Activated naive CD4-positive, alpha-beta T cell treated with anti-CD3 and anti-CD28 coated beads for 36 hours (primary cell): ENCODE results near the gene SPTBN4. TPM values are rescaled to one million over a fixed set of nuclear protein-coding genes. Genes with fewer than 3 reads are reported as not detected.
"Not testable (repeated sequence)": the region's sequence is repeated elsewhere in the genome, so short reads cannot be mapped to it uniquely, and the experiment has no call there.

Source experiments
- CTCF ChIA-PET: fragments of 350-600 bp; sonication (Branson Sonifier 250); formaldehyde crosslinking; loops from one replicate; lab custom pipeline; 2021; ENCODE audit warnings: antibody characterized with exemption; lab: Charles Lee
- DNase-seq: peaks from one replicate; pipeline ENCODE4 v3.0.0-alpha.2; 2020
- H3K27ac Mint-ChIP-seq: one replicate; pipeline ENCODE4 v1.8.0; 2021; ENCODE audit warnings: mild to moderate bottlenecking, mixed read lengths
- H3K27me3 Mint-ChIP-seq: one replicate; pipeline ENCODE4 v1.8.0; 2021; ENCODE audit warnings: low read depth, mixed read lengths
- H3K36me3 Mint-ChIP-seq: one replicate; pipeline ENCODE4 v1.8.0; 2021; ENCODE audit warnings: low read depth, mixed read lengths
- H3K4me1 Mint-ChIP-seq: one replicate; pipeline ENCODE4 v1.8.0; 2021; ENCODE audit warnings: low read depth, mixed read lengths
- H3K4me3 Mint-ChIP-seq: one replicate; pipeline ENCODE4 v1.8.0; 2021; ENCODE audit warnings: mild to moderate bottlenecking, moderate library complexity, mixed read lengths
- H3K9me3 Mint-ChIP-seq: one replicate; pipeline ENCODE4 v1.8.0; 2021; ENCODE audit warnings: mixed read lengths
- intact Hi-C: fragments of 100-400 bp; cut with micrococcal nuclease; formaldehyde crosslinking; loops from one replicate; pipeline ENCODE4 v1.15.1; 2023
- total RNA-seq, 2 experiments: library from RNA; stranded (reverse); gene quantifications; one replicate each; pipeline ENCODE4 v1.2.3, GENCODE V29; 2021

Gene SPTBN4
- total RNA-seq, 2 experiments from 2014 or later: 0.91 to 1.1 TPM

- intact Hi-C loops, H3K4me3 Mint-ChIP-seq, H3K4me1 Mint-ChIP-seq, DNase-seq, H3K9me3 Mint-ChIP-seq, H3K27me3 Mint-ChIP-seq, H3K27ac Mint-ChIP-seq: not testable (repeated sequence)
- CTCF ChIA-PET: interaction anchor here (8.9 kb wide), 1 partner anchor 9 kb away, joined by 66 read pairs; no protein-coding TSS in a partner anchor
- H3K36me3 Mint-ChIP-seq: peaks cover 46% of the 10 kb centered on the region
Measured at GRCh38 chr19:40624369-40625153, 157.8 kb downstream of the SPTBN4 start.

- Mint-ChIP-seq H3K36me3 (peaks cover 48% of the 10 kb centered on the region), H3K9me3 (no peaks in the 10 kb centered on the region), H3K4me3 (no peak overlapping the region), H3K27ac (no peak overlapping the region), H3K27me3 (no peaks in the 10 kb centered on the region), H3K4me1 (peaks cover 10% of the 10 kb centered on the region)
- CTCF ChIA-PET: interaction anchor here (8.9 kb wide), 1 partner anchor 8 kb away, joined by 66 read pairs; no protein-coding TSS in a partner anchor
- intact Hi-C loops: no loop called here
- no peak for DNase-seq
Measured at GRCh38 chr19:40625406-40626120, 158.8 kb downstream of the SPTBN4 start.

Other genes starting within 250 kb of the SPTBN4 start
- not detected for gene TTC9B, start 248.6 kb upstream of the SPTBN4 start, total RNA-seq
- not detected for gene CCNP, start 240.3 kb upstream of the SPTBN4 start, total RNA-seq
- 100 to 1,000 TPM; 152 to 159 TPM for gene AKT2, start 181.7 kb upstream of the SPTBN4 start, total RNA-seq
- 10 to 100 TPM; 13.5 to 14.6 TPM for gene C19orf47, start 118.6 kb upstream of the SPTBN4 start, total RNA-seq
- 10 to 100 TPM; 57.6 to 58.2 TPM for gene PLD3, start 118.3 kb upstream of the SPTBN4 start, total RNA-seq
- not detected for gene HIPK4, start 76.8 kb upstream of the SPTBN4 start, total RNA-seq
- 1 to 10 TPM; 1.5 TPM for gene PRX, start 53.6 kb upstream of the SPTBN4 start, total RNA-seq
- gene SERTAD1, start 41.0 kb upstream of the SPTBN4 start, total RNA-seq: 1 to 10 TPM; 8.8 to 9.2 TPM
- gene SERTAD3, start 22.7 kb upstream of the SPTBN4 start, total RNA-seq: 1 to 10 TPM; 3.8 to 7.3 TPM
- gene BLVRB, start 1.3 kb upstream of the SPTBN4 start, total RNA-seq: 10 to 100 TPM; 29.4 to 30.2 TPM
- 10 to 100 TPM; 90.1 to 99.4 TPM for gene SHKBP1, start 109.9 kb downstream of the SPTBN4 start, total RNA-seq
- 100 to 1,000 TPM; 147 to 153 TPM for gene LTBP4, start 134.4 kb downstream of the SPTBN4 start, total RNA-seq
- gene NUMBL, start 223.7 kb downstream of the SPTBN4 start, total RNA-seq: 1 to 10 TPM; 6.2 to 9.2 TPM
- 10 to 100 TPM; 19.8 to 21.3 TPM for gene COQ8B, start 249.9 kb downstream of the SPTBN4 start, total RNA-seq